ENCODE measurements around the gene PPP4R3C.
"Not testable (repeated sequence)": the region's sequence is repeated elsewhere in the genome, so short reads cannot be mapped to it uniquely, and the experiment has no call there.

PPP4R3C gene

GRCh38 chrX:27463187-27463586 is at the start of gene PPP4R3C:
PPP4R3C (minus strand) TSS chrX:27463341; CDS start chrX:27463296, 45 bp downstream.
- DNase-seq (ENCODE audit: low read depth in 2 of 2) = no peak

GRCh38 chrX:27491397-27491796 is 28.3 kb upstream of the PPP4R3C start:
- DNase-seq (ENCODE audit: low read depth in 2 of 2) = no peak

- no peak for DNase-seq (ENCODE audit: low read depth in 2 of 2)
These were observed 2.9 kb upstream of the PPP4R3C start for GRCh38 chrX:27466051-27466450.

GRCh38 chrX:27465036-27465435 is 1.9 kb upstream of the PPP4R3C start:
- DNase-seq (ENCODE audit: low read depth in 2 of 2) = no peak

DNA sequence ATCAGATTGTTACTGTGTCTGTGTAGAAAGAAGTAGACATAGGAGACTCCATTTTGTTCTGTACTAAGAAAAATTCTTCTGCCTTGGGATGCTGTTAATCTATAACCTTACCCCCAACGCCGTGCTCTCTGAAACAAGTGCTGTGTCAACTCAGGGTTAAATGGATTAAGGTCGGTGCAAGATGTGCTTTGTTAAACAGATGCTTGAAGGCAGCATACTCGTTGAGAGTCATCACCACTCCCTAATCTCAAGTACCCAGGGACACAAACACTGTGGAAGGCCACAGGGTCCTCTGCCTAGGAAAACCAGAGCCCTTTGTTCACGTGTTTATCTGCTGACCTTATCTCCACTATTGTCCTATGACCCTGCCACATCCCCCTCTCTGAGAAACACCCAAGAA is 4.0 kb downstream of the PPP4R3C start:
- DNase-seq (ENCODE audit: low read depth in 2 of 2) = not testable (repeated sequence)

DNA sequence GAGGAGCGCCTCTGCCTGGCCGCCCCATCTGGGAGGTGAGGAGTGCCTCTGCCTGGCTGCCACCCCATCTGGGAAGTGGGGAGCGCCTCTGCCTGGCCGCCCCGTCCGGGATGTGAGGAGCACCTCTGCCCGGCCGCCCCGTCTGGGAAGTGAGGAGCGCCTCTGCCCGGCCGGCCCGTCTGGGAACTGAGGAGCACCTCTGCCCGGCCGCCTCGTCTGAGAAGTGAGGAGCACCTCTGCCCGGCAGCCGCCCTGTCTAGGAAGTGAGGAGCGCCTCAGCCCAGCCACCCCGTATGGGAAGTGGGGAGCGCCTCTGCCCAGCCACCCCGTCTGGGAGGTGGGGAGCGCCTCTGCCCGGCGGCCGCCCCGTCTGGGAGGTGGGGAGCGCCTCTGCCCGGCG is 4.6 kb downstream of the PPP4R3C start:
- DNase-seq (ENCODE audit: low read depth in 2 of 2) = not testable (repeated sequence)

GRCh38 chrX:27451324-27451723 is 11.8 kb downstream of the PPP4R3C start:
- no peak for DNase-seq (ENCODE audit: low read depth in 2 of 2)

DNA sequence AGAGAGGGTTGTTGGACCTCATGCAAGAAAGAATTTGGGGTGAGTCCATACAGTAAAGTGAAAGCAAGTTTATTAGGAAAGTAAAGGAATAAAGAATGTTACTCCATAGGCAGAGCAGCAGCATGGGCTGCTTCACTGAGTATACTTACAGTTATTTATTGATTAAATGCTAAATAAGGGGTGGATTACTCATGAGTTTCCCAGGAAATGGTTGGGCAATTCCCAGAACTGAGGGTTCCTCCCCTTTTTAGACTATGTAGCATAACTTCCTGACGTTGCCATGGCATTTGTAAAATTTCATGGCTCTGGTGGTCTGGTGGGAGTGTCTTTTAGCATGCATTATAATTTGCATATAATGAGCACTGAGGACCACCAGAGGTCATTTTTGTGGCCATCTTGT is 16.7 kb downstream of the PPP4R3C start:
- no peak for DNase-seq (ENCODE audit: low read depth in 2 of 2)

DNA sequence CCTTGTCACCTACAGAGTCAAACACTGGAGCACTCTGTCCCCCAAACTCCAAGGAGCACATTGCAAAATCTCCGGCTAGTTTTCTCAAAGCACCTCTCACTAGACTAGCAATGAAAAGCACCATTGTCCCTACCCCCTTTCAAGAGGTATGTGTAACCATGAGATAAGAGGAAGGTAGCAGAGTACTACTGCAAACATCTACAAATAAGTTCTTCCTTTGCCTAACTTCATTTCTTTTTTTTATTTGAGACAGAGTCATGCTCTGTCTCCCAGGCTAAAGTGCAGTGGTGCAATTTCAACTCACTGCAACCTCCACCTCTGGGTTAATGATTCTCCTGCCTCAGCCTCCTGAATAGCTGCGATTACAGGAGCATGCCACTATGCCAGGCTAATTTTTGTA is 17.7 kb downstream of the PPP4R3C start:
- no peak for DNase-seq (ENCODE audit: low read depth in 2 of 2)

GRCh38 chrX:27444093-27444908 is 18.8 kb downstream of the PPP4R3C start:
- no peak for DNase-seq (ENCODE audit: low read depth in 2 of 2)

DNA sequence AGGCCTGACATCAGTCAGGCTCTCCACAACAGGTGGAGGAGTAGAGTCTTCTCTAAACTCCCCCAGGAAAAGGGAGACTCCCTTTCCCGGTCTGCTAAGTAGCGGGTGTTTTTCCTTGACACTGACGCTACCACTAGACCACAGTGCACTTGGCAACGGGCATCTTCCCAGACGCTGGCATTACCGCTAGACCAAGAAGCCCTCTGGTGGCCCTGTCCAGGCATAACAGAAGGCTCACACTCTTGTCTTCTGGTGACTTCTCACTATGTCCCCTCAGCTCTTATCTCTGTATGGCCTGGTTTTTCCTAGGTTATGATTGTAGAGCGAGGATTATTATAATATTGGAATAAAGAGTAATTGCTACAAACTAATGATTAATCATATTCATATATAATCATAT is 20.7 kb downstream of the PPP4R3C start:
- DNase-seq (ENCODE audit: low read depth in 2 of 2) = not testable (repeated sequence)

GRCh38 chrX:27439771-27440170 is 23.4 kb downstream of the PPP4R3C start:
- no peak for DNase-seq (ENCODE audit: low read depth in 2 of 2)

DNA sequence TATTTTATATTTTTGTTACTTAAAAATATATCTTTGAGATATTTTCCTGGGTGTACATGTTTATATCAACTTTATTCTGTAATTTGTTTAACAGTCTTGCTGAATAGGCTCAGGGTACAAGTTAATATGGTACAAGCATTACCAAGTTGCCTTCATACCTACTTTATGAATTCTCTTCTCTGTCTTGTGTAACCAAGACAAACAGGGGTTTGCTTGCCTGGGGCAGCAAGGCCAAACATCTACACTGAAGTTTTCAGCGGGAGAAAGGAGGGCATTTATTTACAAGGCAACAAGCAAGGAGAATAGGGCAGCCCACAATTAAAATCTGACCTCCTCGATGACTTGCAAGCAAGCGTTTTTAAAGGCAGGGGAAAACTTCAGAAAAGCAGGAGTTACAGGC is 24.2 kb downstream of the PPP4R3C start:
- no peak for DNase-seq (ENCODE audit: low read depth in 2 of 2)

DNA sequence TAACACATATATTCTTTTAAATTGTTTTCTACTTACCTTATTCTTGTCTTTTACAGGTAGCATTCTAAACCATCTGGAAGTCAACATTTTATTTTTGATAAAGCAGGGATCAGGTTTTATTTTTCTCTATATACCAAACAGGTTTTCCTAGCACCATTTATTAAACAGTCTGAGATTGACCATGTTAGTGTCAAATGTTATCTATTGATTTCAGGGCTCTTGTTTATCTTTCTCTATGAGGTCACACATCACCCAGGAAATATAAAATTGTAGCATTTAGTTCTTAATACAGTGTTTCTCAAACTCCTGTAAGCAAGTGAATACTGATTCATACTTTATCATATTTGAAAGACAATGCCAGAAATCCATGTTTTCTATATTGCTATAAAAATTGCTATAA is 28.1 kb downstream of the PPP4R3C start:
- no peak for DNase-seq (ENCODE audit: low read depth in 2 of 2)
